AG10803 (cell line): ENCODE data around the gene TUBB4A.

Source experiments
- DNase-seq: peaks from one replicate; pipeline ENCODE4 v3.0.0; 2010; ENCODE audit warnings: low read depth
- H3K4me3 ChIP-seq: 2 replicates; pipeline ENCODE4 v1.5.1; 2011; ENCODE audit warnings: mild to moderate bottlenecking, low read length, control low read depth
- TF ChIP-seq, protein P1 (sequence below): conservative IDR thresholded peaks from 2 replicates; pipeline ENCODE4 v1.5.1; 2011; ENCODE audit warnings: mild to moderate bottlenecking, low read length, control low read depth, inconsistent platforms

Gene TUBB4A

DNA sequence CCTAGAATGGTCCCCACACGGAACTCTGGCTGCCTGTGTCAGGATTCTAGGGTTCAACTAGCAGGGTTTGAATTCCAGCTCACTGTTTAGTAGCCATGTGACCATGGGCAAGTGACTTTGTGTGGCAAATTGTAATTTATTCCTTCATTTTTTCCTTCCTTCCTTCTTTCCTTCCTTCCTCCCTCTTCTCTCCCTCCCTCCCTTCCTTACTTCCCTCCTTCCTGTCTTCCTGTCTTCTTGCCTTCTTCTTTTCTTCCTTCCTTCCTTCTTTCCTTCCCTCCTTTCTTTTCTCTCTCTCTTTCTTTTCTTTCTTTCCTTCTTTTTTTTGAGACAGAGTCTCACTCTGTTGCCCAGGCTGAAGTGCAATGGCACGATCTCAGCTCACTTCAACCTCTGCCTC is 12.0 kb downstream of the TUBB4A start:
- no peak for DNase-seq
- no peak overlapping the region for H3K4me3 ChIP-seq
- TF ChIP-seq, protein P1, sequence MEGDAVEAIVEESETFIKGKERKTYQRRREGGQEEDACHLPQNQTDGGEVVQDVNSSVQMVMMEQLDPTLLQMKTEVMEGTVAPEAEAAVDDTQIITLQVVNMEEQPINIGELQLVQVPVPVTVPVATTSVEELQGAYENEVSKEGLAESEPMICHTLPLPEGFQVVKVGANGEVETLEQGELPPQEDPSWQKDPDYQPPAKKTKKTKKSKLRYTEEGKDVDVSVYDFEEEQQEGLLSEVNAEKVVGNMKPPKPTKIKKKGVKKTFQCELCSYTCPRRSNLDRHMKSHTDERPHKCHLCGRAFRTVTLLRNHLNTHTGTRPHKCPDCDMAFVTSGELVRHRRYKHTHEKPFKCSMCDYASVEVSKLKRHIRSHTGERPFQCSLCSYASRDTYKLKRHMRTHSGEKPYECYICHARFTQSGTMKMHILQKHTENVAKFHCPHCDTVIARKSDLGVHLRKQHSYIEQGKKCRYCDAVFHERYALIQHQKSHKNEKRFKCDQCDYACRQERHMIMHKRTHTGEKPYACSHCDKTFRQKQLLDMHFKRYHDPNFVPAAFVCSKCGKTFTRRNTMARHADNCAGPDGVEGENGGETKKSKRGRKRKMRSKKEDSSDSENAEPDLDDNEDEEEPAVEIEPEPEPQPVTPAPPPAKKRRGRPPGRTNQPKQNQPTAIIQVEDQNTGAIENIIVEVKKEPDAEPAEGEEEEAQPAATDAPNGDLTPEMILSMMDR, result no peak

DNA sequence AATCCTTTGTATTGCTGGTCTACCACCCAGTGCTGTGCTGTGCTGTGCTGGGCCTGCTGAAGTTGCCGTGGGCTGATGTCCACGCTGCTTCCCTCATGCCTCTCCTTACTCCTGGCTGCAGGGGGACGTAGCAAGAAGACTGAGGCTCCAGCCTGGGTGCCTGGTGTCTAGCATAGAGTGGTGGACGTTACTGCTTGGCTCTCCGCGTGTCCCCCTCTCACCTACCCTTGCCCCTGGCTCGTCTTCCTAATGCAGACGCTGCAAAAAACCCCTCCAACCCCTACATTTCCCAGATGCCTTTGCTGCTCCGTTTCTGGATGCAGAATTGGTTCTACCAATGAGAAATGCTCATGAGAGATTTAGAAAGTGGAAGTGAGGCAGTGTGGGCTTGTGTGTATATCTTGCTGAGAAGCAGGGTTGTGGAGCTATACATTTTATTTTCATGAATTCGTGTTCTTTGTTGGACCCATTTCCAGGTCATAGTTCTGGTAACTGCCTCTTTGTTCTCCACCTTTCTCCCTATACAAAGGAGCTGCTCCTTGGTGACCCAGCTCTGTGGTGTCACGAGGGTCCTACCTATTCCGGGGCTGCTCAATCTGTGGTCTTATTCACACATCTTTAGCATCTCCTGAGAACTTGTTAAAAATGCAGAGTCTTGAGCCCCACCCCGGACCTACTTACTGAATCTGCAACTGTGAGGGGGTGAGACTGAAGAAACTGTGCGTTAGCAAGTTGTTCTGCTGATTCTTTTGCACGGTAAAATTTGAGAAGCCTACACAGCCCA is 12.6 kb downstream of the TUBB4A start:
- TF ChIP-seq, protein P1, result no peak
- DNase-seq, result no peak
- H3K4me3 ChIP-seq, result no peak overlapping the region

DNA sequence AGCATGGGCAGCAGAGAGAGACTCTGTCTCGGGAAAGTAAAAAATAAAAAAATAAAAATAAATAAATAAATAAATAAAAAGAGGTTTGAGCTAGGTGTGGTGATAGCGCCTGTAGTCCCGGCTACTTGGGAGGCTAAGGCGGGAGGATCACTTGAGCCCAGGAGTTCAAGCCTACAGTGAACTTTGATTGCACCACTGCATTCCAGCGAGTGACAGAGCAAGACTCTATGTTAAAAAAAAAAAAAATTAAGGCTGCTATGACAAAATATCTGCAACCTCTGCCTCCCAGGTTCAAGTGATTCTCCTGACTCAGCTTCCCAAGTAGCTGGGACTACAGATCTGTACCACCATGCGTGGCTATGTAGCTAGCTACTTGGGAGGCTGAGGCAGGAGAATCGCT is 17.3 kb downstream of the TUBB4A start:
- H3K4me3 ChIP-seq, result no peak overlapping the region
- no peak for DNase-seq
- TF ChIP-seq, protein P1, result no peak

DNA sequence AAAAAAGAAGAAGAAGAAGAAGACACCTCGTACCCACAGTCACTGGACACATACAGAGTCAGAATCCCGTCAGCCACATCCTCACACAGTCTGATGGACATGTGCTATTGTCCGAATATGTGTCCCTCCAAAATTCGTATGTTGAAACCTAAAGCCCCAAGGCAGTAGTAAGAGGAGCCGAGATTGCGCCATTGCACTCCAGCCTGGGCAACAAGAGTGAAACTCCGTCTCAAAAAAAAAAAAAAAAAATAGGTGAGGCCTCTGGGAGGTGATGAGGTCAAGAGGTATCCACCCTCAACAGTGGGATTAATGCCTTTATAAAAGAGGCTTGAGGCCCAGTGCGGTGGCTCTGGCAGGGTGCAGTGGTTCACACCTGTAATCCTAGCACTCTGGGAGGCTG is 17.9 kb downstream of the TUBB4A start:
- DNase-seq, result no peak
- H3K4me3 ChIP-seq, result no peak overlapping the region
- TF ChIP-seq, protein P1, result no peak

DNA sequence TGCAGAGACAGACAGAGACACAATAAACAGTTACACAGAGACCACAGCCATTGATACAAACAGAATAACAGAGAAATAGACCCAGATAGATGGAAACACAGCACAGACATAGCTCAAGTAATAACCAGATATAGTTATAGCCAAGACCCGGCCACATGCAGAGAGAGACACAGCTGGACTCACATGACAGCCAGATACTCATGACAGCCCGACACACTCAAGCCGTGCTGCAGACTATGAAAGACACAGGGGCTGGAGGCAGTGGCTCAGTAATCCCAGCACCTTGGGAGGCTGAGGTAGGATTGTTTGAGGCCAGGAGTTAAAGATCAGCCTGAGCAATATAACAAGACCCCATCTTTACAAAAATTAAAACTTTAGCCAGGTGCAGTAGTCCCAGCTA is 18.9 kb downstream of the TUBB4A start:
- TF ChIP-seq, protein P1, result no peak
- H3K4me3 ChIP-seq, result no peak overlapping the region
- DNase-seq, result no peak

DNA sequence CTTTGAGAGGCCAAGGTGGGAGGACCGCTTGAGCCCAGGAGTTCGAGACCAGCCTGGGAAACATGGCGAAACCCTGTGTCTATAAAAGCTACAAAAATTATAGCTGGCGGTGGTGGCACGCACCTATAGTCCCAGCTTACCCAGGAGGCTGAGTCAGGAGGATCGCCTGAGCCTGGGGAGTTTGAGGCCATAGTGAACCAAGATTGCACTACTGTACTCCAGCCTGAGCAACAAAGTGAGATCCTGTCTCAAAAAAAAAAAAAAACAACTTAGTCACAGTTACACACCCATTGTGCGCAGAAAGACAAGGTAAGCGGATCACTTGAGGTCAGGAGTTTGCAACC is 19.8 kb downstream of the TUBB4A start:
- TF ChIP-seq, protein P1, result no peak
- no peak for DNase-seq
- H3K4me3 ChIP-seq, result no peak overlapping the region

DNA sequence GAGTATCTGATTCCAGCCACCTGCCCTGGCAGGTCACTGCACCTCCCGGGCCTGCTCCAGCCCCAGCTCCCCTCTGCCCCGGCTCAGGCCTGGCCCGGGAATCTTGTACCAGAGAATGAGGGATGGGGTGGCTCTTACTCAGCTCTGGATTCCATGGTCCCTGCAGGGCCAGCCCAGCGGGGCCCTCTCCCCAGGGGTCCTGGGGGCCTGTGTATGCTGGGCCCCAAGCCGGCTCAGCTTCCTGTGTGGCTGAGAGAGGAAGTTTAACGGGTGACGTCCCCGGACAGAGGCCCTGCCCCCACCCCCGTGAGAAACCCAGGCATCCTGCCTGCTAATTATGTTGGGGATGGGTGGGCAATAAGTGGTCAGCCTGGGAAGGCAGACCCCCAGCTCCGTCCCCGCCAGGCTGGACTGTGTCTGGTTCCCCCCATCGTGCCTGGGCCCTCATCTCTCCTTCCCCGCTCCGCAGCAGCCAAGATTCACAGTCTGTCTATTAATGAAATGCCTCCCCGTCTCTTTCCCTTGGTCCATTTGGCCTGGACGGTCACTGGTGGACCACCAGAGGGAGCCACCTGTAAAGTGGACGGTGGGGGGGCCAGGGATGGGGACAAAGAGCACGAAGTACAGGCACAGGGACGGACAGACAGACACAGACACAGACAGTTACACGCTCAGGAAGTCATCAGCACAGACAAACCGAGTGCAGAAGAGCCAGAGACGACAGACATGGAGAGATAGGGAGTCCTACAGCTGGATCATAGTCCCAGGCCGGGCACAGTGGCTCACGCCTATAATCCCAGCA is 20.4 kb downstream of the TUBB4A start, which contains the start of gene DENND1C:
Gene DENND1C (minus strand): TSS at position 247 of the 802 bp plus-strand sequence. CDS start 92 bp downstream, at position 155.
- no peak within 1 kb of the TSS for H3K4me3 ChIP-seq
- TF ChIP-seq, protein P1, result peak; percentile 46
- DNase-seq, result no peak
